ENCODE results near the gene WNT9B. TPM values are rescaled to one million over a fixed set of nuclear protein-coding genes. Genes with fewer than 3 reads are reported as not detected.

WNT9B gene
- total RNA-seq, 1 donor from 2014 or later, result 0.26 TPM

- H3K4me1 Mint-ChIP-seq (ENCODE audit: unreplicated experiment), result no peaks in the 10 kb centered on the region
- no peak for DNase-seq (ENCODE audit: low spot score)
- no peak overlapping the region for H3K4me3 Mint-ChIP-seq (ENCODE audit: unreplicated experiment)
- no peak for TF ChIP-seq CTCF (IDR thresholded peaks at IDR 0.05; ENCODE audit: unreplicated experiment)
- H3K9me3 Mint-ChIP-seq (ENCODE audit: unreplicated experiment), result no peaks in the 10 kb centered on the region
- H3K36me3 Mint-ChIP-seq (ENCODE audit: low read depth, unreplicated experiment), result no peaks in the 10 kb centered on the region
- peaks cover 9% of the 10 kb centered on the region for H3K27me3 Mint-ChIP-seq (ENCODE audit: unreplicated experiment)
- no peak overlapping the region for H3K27ac Mint-ChIP-seq (ENCODE audit: unreplicated experiment)
Measured at GRCh38 chr17:46875849-46876352, 24.5 kb downstream of the WNT9B start.

DNA sequence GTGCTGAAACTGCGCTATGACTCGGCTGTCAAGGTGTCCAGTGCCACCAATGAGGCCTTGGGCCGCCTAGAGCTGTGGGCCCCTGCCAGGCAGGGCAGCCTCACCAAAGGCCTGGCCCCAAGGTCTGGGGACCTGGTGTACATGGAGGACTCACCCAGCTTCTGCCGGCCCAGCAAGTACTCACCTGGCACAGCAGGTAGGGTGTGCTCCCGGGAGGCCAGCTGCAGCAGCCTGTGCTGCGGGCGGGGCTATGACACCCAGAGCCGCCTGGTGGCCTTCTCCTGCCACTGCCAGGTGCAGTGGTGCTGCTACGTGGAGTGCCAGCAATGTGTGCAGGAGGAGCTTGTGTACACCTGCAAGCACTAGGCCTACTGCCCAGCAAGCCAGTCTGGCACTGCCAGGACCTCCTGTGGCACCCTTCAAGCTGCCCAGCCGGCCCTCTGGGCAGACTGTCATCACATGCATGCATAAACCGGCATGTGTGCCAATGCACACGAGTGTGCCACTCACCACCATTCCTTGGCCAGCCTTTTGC, 25.0 kb downstream of the WNT9B start:
- H3K27ac Mint-ChIP-seq (ENCODE audit: unreplicated experiment), result no peak overlapping the region
- no peak overlapping the region for H3K4me3 Mint-ChIP-seq (ENCODE audit: unreplicated experiment)
- peak; percentile 21 for DNase-seq (ENCODE audit: low spot score)
- peak; percentile 36 for TF ChIP-seq CTCF (IDR thresholded peaks at IDR 0.05; ENCODE audit: unreplicated experiment)
- H3K9me3 Mint-ChIP-seq (ENCODE audit: unreplicated experiment), result no peaks in the 10 kb centered on the region
- peaks cover under 1% of the 10 kb centered on the region for H3K4me1 Mint-ChIP-seq (ENCODE audit: unreplicated experiment)
- H3K36me3 Mint-ChIP-seq (ENCODE audit: low read depth, unreplicated experiment), result no peaks in the 10 kb centered on the region
- peaks cover 9% of the 10 kb centered on the region for H3K27me3 Mint-ChIP-seq (ENCODE audit: unreplicated experiment)

DNA sequence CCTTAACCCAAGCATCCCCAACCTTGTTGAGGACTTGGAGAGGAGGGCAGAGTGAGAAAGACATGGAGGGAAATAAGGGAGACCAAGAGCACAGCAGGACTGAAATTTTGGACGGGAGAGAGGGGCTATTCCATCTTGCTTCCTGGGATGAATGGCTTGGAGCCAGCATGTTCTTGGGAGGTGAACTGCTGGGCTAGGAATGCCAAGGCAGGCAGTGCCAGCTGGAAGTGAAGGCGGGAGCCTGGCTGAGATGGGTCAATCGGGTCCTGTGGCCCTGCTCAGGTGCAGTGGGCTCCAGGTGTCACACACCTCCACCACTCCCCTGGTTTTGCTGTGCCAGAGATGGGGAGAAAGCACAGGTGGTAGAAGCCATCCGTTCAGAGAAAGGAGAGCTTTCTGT, 25.5 kb downstream of the WNT9B start:
- Mint-ChIP-seq H3K4me3 (ENCODE audit: unreplicated experiment) (no peak overlapping the region), H3K4me1 (ENCODE audit: unreplicated experiment) (peaks cover 3% of the 10 kb centered on the region), H3K27ac (ENCODE audit: unreplicated experiment) (no peak overlapping the region), H3K36me3 (ENCODE audit: low read depth, unreplicated experiment) (no peaks in the 10 kb centered on the region), H3K27me3 (ENCODE audit: unreplicated experiment) (peaks cover 9% of the 10 kb centered on the region), H3K9me3 (ENCODE audit: unreplicated experiment) (no peaks in the 10 kb centered on the region)
- TF ChIP-seq CTCF (IDR thresholded peaks at IDR 0.05; ENCODE audit: unreplicated experiment), result no peak
- DNase-seq (ENCODE audit: low spot score), result no peak

DNA sequence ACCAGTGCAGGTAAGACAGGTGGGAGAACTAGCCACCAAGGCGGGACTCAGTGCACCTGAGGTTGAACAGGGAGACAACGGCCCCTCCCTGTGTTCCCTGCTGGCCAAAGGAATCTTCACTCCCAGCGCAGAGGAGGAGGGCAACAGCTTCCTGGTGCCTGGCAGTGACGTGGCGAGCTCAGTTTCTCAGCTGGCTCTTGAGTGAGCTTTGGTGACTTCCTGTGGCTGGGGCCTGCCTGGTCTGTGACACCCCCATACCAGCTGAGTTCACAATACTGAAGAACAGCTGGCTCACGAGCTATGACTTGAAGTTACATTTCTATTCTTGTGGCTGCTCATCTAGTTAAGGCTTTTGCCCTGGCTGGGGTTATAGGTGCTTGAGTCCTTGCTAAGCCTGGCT, 26.1 kb downstream of the WNT9B start:
- no peaks in the 10 kb centered on the region for H3K36me3 Mint-ChIP-seq (ENCODE audit: low read depth, unreplicated experiment)
- no peak overlapping the region for H3K4me3 Mint-ChIP-seq (ENCODE audit: unreplicated experiment)
- DNase-seq (ENCODE audit: low spot score), result no peak

More for the DNA sequence above, 26.1 kb downstream of the WNT9B start:
- H3K27me3 Mint-ChIP-seq (ENCODE audit: unreplicated experiment), result peaks cover 9% of the 10 kb centered on the region
- no peak overlapping the region for H3K27ac Mint-ChIP-seq (ENCODE audit: unreplicated experiment)
- no peak for TF ChIP-seq CTCF (IDR thresholded peaks at IDR 0.05; ENCODE audit: unreplicated experiment)
- H3K9me3 Mint-ChIP-seq (ENCODE audit: unreplicated experiment), result no peaks in the 10 kb centered on the region
- H3K4me1 Mint-ChIP-seq (ENCODE audit: unreplicated experiment), result peaks cover 3% of the 10 kb centered on the region

Measured in endothelial cell (in vitro differentiated cells).